ENCODE data around the gene GALNT2.
A peak's percentile ranks its signal among the peaks of the same experiment; 100 is the strongest.

GALNT2 gene

DNA sequence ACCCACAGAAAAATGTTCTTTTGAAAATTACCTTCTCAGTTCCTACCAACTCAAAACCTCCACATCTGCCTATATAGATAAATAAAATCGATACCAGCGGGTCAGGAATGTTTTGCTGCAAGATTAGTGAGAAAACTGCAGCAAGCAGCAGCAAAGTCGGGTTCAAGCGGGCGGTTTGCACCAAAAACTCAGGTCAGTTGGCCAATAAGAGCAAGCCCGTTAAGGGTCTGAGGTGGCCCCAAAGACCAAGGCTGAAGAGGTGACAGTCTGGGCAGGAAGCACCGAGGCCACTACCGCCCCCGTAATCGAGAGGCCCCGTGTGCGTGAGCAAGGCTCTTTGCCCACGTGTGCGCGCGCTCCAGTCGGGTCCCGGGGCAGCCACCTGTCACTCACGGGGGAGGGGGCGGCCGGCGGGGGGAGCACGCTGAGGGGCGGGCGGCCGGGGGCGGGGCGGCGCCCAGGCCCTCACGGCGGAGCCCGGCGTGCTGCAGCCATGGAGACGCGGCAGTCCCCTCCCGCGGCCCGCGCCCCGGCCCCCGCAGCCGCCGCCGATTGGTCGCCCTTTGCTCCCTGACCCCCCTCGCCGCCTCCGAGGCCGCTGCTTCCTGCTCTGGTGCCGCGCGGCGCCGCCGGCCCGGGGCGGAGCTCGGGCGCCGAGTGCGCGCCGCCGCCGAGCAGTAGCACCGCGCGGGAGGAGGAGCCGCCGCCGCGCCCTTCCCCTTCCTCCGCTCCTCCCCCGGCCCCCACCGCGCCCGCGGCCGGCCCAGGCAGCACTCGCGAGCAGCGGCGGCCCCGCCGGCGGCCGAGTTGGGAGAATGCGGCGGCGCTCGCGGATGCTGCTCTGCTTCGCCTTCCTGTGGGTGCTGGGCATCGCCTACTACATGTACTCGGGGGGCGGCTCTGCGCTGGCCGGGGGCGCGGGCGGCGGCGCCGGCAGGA is at the start of gene GALNT2:
GALNT2 (plus strand) TSS at position 773 of the 939 bp plus-strand sequence; CDS start at position 816, 43 bp downstream.
- peak; percentile 84 for DNase-seq

DNA sequence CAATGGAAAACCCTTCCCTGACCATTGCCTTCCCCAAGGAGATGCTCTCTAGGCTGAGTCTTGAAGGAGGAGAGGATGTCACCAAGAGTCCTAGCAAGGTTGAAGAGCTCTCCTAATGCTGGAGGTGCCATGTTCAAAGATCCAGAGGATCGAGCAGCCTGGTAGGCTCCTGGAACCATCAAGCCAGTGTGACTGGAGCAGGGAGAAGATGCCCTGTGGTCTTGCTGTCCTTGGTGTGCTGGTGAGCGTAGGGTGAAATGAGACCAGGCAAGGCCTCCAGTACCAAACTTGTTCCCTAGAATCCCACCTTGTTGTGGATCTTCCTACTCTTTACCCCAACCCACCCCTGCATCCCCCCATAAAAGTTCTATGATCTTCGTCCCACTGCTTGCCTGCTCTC is 46.6 kb upstream of the GALNT2 start:
- no peak for DNase-seq

DNA sequence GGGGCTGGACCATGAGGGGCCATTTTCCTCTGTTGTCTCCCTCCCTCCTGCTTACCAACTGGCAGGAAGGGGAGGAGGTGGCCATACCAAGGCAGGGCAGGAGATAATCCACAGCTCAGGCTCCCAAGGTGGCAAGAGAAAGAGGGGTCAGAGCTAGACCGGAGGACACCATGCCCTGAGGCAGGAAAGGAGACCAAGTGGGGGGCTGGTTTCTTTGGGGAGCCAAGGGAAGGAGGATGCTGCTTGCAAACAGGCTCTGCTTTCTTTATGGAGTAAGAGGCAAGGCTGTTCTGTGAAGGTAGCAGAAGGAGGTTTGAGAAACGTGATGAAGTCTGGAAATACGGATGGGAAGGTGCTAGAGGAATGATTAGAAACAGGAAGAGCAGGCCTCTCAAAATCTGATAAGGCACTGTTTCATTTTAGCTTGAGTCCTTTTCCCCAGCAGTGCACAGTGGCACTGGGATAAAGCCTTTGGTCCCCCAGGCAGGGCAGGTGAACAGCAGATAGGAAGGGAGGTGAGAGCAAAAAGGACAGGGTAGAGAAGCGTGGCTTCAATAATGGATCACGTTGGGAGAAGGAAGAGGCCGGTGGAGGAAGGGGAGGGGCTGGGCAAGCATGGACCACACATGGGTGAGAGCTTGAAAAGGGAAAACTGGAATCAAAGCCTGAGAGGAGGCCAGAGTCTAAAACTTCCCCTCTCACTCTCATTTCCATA is 44.2 kb upstream of the GALNT2 start:
- no peak for DNase-seq

DNA sequence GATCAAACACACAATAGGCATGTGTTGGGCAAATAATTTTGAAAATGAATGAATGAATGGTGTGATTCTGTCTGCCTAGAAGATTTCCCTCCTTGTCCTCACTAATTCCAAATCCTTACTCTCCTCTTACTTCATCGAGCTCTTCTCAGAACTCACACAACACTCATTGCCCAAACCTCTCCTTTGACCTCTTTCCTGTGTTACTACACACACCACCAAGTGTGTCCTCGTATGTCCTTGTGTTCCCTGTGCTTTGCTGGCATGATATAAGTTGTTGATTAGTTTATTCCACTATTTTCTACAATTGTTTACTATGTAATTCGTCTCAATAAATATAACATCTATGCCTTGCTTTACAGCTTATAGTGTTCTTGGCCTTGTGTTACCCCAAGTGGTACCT is 41.4 kb upstream of the GALNT2 start:
- DNase-seq = no peak

DNA sequence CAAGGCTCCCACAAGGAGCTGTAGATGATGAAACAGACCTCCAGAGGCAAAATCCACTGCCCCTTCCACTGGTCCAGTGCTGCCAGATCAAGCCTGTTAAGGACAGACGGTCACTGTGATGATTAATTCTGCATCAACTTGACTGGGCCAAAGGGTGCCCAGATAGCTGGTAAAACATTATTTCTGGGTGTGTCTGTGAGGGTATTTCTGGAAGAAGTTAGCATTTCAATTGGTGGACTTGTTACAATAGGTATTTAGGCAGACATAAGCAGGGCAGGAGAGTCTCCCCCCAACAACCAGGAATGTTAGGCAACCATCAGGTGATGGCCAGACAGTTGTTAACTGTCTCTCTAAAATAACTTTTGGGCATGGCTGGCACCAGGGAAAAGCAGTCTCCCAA is 40.9 kb upstream of the GALNT2 start:
- DNase-seq = no peak

DNA sequence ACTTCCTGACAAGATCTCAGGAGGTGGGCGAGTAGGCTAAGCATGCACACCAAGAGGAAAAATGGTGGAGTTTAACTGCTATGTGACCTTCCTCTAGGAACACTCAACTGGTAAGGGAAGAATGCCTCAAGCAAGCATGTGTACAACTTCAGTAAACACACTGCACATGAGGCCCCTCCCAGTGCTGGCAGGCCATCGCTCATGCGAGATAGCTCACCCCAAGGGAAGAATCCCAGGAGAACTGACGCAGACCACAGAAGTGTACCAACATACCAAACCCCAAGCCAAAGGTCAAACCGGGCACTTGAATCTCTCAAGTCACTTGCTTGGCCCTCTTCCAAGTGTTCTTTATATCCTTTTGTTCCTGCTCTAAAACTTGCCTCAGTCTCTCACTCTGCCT is 40.5 kb upstream of the GALNT2 start:
- no peak for DNase-seq

DNA sequence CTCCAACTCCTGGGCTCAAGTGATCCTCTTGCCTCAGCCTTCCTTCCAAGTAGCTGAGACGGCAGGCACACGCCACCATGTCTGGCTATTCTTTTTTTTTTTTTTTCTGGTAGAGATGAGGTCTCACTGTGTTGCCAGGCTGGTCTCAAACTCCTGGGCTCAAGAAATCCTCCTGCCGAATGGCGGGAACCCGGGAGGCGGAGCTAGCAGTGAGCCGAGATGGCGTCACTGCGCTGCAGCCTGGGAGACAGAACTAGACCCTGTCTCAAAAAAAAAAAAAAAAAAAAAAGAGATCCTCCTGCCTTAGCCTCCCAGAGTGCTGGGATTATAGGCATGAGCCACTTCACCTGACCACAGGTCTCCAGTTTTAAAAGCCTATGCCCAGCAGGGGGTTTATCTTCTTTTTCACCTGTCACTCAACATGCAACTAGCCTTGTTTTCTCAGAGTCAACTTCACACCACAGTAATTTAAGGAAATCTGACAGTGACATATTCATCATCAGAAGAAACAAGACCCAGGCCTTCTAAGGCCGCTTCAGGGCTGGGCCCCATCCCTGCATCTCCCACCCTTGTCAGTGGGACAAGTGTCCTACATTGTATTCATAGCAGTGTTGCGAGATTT is 38.3 kb upstream of the GALNT2 start:
- no peak for DNase-seq

DNA sequence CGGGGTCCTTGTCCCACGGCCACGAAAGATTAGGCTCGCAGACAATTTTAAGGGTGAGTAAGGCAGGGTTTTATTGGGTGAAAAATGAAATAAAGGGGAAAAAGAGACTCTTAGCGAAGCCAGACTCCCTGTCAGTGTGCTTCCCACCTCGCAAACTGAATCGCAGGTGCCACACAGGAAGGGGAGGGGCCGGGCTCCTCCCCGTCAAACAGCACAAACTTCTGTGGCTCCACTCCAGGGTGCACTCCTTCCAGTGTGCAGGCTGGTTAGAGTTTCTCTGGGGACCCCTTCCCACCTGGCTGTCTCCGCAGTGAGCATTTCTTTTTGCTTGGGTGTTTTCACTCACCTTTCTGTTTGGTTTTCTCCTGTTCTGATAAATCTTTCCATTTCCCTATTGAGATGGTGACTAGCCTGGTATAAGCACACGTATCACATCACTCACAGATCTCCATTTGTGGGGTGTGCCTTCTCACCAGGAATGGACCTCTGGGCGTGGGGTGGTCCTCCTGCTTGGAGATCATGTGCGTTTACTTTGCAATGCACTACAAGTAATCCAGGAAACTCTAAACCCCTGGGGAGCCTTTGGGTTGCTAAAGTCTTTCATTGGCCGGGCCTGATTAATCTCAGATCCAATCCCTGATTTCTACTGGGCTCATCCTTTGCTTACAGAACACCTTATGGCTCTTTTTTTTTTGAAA is 37.6 kb upstream of the GALNT2 start:
- no peak for DNase-seq

DNA sequence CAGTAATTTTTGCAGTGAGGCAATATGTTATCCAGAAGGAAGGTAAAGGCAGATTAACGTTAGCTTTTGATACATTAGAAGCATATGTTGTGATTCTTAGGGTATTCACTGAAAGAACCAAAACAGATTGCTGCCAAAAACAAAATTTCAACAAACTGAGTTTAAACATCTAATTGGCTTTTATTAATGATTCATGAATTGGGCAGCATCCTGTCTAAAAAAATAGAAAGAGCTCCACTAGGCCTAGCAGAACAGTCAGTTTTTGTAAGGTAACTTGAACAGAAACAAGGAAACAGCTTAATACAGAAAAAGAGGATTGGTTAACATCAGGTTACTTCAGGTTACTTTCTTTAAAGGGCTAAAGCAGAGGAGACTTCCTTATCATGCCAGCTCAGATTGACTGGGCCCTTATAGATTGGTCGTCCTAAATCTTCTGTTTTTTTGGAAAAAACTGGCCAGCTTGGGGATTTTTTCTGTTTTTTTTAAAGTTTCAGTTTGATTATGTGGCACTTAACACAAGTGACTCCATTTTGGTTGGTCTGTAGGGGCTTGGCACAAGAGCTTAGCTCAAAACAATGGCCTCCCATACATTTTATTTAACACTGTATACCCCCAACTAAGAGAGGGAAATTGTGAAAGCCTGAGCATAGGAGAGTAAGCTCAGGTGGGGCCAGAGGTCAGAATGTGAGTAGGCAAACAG is 36.8 kb upstream of the GALNT2 start:
- DNase-seq = no peak

DNA sequence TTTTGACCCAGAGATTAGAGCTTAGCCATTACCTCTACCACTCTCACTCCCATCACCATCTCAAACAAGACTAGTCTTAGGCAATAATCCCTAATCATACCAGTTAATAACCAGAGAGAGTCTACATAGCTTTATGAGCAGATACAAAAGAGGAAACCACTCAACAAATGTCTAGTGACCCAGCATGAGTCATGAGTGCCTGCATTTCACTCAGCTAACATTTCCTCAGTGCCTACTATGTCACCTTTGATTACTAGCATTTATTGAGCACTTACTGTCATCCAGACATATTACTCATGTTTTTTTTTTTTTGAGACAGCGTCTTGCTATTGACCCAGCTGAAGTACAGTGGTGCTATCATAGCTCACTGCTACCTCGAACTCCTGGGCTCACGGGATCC is 35.9 kb upstream of the GALNT2 start:
- DNase-seq = no peak

DNA sequence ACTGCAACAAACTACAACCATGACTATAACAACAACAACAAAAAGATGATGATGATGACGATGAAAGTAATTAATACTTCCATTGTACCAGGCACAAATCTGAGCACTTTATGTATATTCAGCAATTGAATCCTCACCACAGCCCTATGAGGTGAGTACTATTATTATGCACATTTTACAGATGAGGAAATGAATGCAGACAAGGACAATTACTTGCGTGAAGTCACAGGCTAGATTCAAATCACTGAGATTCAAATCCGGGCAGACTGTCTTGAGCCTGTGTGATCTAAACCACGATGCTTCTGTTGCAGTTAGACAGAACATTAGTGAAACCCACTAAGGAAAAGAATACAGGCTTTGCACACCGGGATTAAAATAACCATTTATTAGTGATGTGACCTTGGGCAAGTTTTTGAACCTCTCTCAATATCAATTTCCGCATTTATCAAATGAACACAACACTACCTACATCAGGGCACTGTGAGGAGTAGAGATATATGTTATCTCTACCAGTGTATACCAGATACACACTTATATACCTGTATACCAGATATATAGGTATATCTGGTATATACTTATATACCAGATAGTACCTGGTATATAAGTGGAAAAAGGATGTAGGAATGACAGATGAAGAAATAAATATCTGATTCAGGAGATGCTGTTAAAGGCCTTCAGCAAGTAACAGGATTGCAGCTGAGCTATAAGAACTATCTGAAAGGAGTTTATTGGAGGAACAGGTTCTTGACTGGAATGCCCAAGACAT is 34.3 kb upstream of the GALNT2 start:
- no peak for DNase-seq

DNA sequence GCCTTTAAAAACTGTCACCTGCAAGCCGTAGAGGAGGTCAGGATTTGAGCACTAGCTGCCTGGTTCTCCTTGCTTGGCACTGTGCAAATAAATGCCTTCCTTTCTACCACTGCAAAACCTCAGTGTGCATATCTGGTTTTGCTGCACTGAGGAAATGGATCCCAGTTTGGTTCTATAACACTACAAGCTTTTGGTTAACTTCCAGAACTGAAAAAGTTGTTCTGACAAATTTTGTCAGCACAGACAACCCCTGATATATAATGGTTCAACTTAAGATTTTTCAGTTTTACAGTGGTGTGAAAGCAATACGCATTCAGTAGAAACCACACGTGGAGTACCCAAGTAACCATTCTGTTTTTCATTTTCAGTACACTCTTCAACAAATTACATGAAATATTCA is 29.8 kb upstream of the GALNT2 start:
- DNase-seq = no peak

DNA sequence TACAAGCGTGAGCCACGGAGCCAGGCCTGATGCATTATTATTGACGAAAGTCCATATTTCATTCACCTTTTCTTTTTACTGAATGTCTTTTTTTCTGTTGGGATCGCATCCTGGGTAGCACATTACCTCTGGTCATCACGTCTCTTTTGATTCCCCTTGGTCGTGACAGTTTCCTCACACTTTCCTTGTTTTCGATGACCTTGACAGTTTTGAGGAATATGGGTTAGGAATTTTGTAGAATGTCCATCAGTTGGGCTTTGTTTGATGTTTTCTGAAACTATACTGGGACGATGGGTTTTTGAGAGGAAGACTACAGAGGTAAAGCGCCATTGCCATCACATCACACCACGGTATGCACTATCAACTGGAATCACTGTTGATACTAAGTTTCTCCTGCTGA is 26.6 kb upstream of the GALNT2 start:
- DNase-seq = no peak

DNA sequence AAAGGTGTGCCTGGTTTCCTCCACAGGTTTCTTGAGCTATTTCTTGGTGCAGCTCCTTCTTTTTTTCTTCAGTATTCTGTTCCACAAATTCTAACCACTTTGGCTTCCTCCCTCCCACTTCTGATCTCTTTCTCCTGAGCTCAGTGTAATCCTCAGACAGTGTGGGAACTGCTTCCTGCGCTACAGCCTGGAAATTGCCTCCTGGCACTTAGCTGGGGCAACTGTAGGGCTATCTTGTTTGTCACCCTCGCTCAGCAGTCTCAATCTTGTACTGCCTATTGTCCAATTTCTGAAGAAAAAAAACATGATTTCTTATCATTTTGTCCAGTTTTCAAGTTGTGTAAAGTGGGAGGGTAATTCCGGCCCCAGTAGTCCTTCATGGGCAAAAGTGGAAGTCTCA is 24.0 kb upstream of the GALNT2 start:
- no peak for DNase-seq

DNA sequence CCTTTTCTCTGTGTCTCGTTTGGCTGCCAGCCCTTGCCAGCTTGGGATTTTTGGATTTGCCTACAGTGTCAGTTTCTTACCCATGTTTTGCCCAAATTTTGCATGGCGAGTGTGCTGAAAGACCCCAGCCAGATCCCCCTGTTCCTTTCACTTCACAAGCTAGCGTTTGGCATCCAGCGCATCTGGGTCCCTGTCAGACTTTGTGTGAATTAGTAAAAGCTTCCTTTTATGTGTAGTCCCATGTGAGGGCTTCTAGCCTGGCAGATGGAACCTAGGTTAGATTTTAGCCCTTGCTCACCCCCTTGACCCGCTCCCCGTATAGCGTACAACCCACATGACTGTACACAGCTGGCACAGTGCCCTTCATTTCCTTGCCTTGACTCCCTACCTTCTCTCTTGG is 22.3 kb upstream of the GALNT2 start:
- no peak for DNase-seq

DNA sequence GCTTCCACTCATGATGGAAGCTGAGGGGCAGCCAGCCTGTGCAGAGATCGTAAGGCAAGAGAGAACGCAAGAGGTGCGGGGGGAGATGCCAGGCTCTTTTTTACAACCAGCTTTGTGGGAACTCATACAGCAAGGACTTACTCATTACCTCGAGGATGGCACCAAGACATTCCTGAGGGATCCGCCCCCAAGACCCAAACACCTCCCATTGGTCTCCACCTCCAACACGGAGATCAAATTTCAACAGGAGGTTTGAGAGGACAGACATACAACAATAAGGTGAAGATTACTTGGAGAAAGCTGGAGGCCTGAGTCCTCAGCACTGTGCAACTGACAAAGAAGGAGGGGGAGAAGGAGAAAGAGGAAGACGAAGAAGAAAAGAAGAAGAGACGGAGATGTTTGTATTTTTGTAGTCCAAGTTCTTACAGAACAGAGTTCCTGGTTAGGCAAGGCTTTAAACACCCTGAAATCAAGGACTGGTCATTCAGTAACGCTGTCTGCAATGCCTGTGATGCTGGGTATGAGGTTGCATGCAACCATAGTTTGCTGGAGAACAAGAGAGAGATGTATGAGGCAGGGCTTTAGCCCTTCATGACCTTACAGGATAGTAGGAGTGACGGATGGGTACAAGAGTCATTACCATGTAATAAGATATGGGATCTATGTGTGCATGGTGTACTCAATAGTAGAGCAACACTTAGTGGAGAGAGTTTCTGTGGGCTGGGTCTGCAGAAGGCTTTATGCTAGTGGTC is 19.7 kb upstream of the GALNT2 start:
- DNase-seq = no peak

DNA sequence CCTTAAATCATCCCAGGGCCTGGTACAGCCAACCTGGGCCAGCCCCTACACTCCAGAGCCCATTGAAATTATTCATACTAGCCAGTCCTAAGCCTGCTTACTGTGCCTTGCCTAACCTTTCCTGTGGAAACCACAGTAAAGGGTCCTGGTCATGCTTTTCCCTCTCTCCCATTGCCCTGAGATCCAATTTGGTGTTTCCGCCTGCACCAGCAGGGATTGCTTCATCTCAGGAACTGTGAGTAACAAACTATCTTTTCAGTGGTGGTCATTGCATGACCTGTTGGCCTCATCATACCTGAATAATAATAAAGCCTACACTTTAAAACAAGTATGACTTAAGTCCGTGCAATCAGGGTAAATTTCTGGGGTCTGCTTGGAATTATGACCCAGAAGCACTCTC is 18.7 kb upstream of the GALNT2 start:
- no peak for DNase-seq

DNA sequence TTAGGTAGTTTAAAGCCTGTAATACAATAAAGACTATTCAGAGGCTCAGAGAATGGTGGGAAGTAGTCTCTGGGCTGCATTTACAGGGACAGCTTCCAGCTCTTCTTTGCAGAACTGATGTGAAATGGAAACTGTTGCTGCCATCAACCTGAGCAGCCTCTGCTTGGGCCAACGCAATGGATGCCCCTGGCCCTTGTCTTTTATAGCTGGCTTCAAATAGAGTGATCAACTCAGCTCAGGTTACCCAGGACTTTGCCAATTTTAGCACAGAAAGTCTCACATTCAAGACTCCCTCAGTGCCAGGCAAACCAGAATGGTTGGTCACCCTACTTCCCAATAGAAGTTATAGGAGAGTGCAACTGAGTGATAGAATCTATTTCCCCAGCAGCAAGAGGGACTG is 18.1 kb upstream of the GALNT2 start:
- DNase-seq = no peak

DNA sequence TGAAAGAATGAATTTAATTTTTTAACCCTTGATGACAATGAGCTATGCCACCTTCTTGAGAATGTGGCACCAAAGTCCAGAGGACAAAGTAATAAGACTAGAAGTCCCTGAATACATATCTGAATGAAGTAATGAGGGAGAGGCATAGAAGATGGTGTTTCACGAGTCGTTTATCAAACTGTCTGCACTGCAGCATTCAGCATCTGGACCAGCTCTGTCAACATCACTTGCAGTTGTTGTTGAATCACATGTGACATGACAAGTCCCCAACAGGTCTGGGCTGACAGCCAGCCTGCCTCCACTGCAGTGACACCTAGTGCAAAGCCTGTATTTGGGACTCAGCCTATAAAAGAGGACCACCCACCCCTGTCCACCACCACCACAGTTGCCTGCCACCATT is 17.3 kb upstream of the GALNT2 start:
- no peak for DNase-seq

DNA sequence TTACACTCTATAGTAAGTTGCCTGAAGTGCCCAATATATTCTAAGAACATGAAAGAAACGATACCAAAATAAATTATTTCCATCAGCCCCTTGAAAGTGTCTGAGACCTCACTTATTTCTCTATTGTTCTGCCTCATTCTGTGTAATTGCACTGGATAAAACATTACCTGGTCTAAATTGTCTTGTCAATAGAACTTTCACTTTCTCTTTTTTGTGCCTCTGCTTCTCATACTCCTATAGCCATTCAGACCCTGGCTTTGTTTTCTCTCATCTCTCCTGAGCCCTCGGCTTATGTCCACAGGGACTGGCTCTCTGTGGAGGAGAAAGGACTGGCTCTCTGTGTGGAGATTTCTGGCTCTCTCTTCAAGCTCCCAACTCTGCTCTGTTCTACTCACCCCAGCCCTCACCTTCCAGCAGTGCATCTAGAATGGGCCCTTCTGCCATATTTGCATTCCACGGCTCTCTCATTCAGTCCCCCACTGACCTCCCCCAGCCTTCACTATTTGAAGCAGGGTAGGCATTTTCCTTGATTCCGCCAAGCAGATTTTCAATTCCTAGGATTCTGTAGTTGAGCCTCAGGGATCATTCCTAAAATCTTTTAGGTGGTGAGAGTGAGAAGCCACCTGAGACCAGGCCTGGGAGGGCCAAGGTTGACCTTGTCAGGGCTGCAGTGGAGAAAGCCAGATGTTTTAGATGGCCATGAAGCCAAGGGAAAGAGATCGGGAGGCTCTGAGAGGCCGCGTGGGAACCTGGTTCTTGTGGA is 15.9 kb upstream of the GALNT2 start:
- DNase-seq = no peak
